H1 (cell line): ENCODE data around the gene KIAA0040. TPM values are rescaled to one million over a fixed set of nuclear protein-coding genes. Genes with fewer than 3 reads are reported as not detected.

ENCODE experiments used
- ATF3 ChIP-seq: IDR thresholded peaks from 2 replicates; pipeline ENCODE4 v1.6.1; 2011; ENCODE audit warnings: low read depth, mild to moderate bottlenecking, low read length; ENCODE audit not compliant: insufficient read depth
- BACH1 ChIP-seq: IDR thresholded peaks from 2 replicates; pipeline ENCODE4 v1.6.1; 2012; ENCODE audit warnings: low read length, improper control_type of control experiment
- CBX8 ChIP-seq: fragments of 300-800, 300-1000 bp; sonication (generic); IDR thresholded peaks from 2 replicates; pipeline ENCODE4 v1.7.1; 2016; ENCODE audit warnings: low read depth, low read length, borderline replicate concordance
- CEBPB ChIP-seq: IDR thresholded peaks from 2 replicates; pipeline ENCODE4 v1.6.1; 2012; ENCODE audit warnings: low read depth, low read length
- CHD2 ChIP-seq: IDR thresholded peaks from 2 replicates; pipeline ENCODE4 v1.6.1; 2012; ENCODE audit warnings: low read length, improper control_type of control experiment
- CTCF ChIP-seq, 3 experiments: IDR thresholded peaks; 1 replicate in 2 of 3; 2 replicates in 1 of 3; pipeline versions ENCODE4 v1.5.1 to v1.6.1; 2011; ENCODE audit warnings: low read length in 3 of 3, mild to moderate bottlenecking in 3 of 3, inconsistent platforms in 2 of 3, low read depth in 1 of 3, moderate library complexity in 1 of 3; ENCODE audit not compliant: insufficient read depth in 1 of 3; ENCODE audit errors: control extremely low read depth in 1 of 3
- EP300 ChIP-seq, 2 experiments: IDR thresholded peaks; 1 replicate in 1 of 2; 2 replicates in 1 of 2; pipeline ENCODE4 v1.6.1; 2011 to 2012; ENCODE audit warnings: low read depth in 2 of 2, low read length in 2 of 2, mild to moderate bottlenecking in 2 of 2, borderline replicate concordance in 1 of 2, inconsistent platforms in 1 of 2, moderate library complexity in 1 of 2
- EZH2 ChIP-seq: fragments of 200-600 bp; sonication (generic); IDR thresholded peaks from 2 replicates; pipeline ENCODE4 v1.7.1; 2012; ENCODE audit warnings: low read depth, mild to moderate bottlenecking, moderate library complexity, low read length, inconsistent platforms; ENCODE audit not compliant: severe bottlenecking
- FOSL1 ChIP-seq: IDR thresholded peaks from 2 replicates; pipeline ENCODE4 v1.6.1; 2011; ENCODE audit warnings: mild to moderate bottlenecking, low read depth, low read length, moderate library complexity; ENCODE audit not compliant: insufficient read depth
- HDAC6 ChIP-seq: IDR thresholded peaks from one replicate; pipeline ENCODE4 v1.7.1; 2012; ENCODE audit warnings: low read depth, mild to moderate bottlenecking, inconsistent platforms, low read length, moderate library complexity
- JUN ChIP-seq: IDR thresholded peaks from 2 replicates; pipeline ENCODE4 v1.6.1; 2011; ENCODE audit warnings: low read depth, mild to moderate bottlenecking, improper control_type of control experiment, low read length
- MAX ChIP-seq: IDR thresholded peaks from 2 replicates; pipeline ENCODE4 v1.6.1; 2012; ENCODE audit warnings: inconsistent platforms
- NRF1 ChIP-seq: IDR thresholded peaks from 2 replicates; pipeline ENCODE4 v1.6.1; 2011; ENCODE audit warnings: mild to moderate bottlenecking, low read depth, low read length, improper control_type of control experiment
- RAD21 ChIP-seq, 2 experiments: IDR thresholded peaks in 1 of 2; conservative IDR thresholded peaks in 1 of 2; 2 replicates each; pipeline ENCODE4 v1.6.1; 2011; ENCODE audit warnings: low read depth in 2 of 2, low read length in 2 of 2, improper control_type of control experiment in 1 of 2, inconsistent platforms in 1 of 2, mild to moderate bottlenecking in 1 of 2, moderate library complexity in 1 of 2
- SAP30 ChIP-seq: fragments of 300-600 bp; sonication (generic); IDR thresholded peaks from 2 replicates; pipeline ENCODE4 v1.7.1; 2012; ENCODE audit warnings: low read length, moderate library complexity, mild to moderate bottlenecking, inconsistent platforms; ENCODE audit not compliant: insufficient read depth, insufficient replicate concordance
- SIX5 ChIP-seq: IDR thresholded peaks from 2 replicates; pipeline ENCODE4 v1.6.1; 2011; ENCODE audit warnings: mild to moderate bottlenecking, low read depth, low read length
- SP1 ChIP-seq: IDR thresholded peaks from 2 replicates; pipeline ENCODE4 v1.6.1; 2011; ENCODE audit warnings: low read depth, low read length
- SUZ12 ChIP-seq: fragments of 200-600 bp; sonication (generic); IDR thresholded peaks from 2 replicates; pipeline ENCODE4 v1.6.1; 2012; ENCODE audit warnings: mild to moderate bottlenecking, inconsistent platforms, low read length, moderate library complexity, mixed read lengths
- TBP ChIP-seq: IDR thresholded peaks from 2 replicates; pipeline ENCODE4 v1.6.1; 2011; ENCODE audit warnings: low read depth, low read length, improper control_type of control experiment
- YY1 ChIP-seq: IDR thresholded peaks from 2 replicates; pipeline ENCODE4 v1.6.1; 2011; ENCODE audit warnings: low read depth, mild to moderate bottlenecking, low read length
- ZNF274 ChIP-seq: IDR thresholded peaks from 2 replicates; pipeline ENCODE4 v1.7.0; 2012; ENCODE audit warnings: low read length, borderline replicate concordance; ENCODE audit errors: extremely low read depth
- polyA plus RNA-seq, 7 experiments: library from polyadenylated mRNA; depleted of rRNA in 3 of 7; stranded (reverse) in 5 of 7; unstranded in 2 of 7; fragments of >200 nt in 5 of 7; fragments of 200-250 nt in 2 of 7; gene quantifications; 1 replicate in 5 of 7; 2 replicates in 1 of 7; 4 replicates in 1 of 7; pipeline versions ENCODE4 v1.2.1 to v1.2.3, GENCODE V29; 2011 to 2013; ENCODE audit warnings: missing spikeins in 2 of 7, mixed read lengths in 2 of 7
- total RNA-seq: library from RNA; stranded (reverse); fragmentation: NEBNext Ultra II Directional; extraction: Animal tissue kit (Norgen Biotek cat#: 25700); gene quantifications from 2 replicates; pipeline ENCODE4 v1.2.1, GENCODE V29; 2021

The KIAA0040 gene
- total and polyA plus RNA-seq, 2 of the 8 experiments (the other 6 are each of a cell fraction or from before 2014, with no cell fraction given), result 11.0 to 14.1 TPM

GRCh38 chr1:175146529-175147213 lies 45.9 kb downstream of the KIAA0040 start (continued):
- no peak for TF ChIP-seq HDAC6
- no peak for TF ChIP-seq ZNF274
- no peak for TF ChIP-seq CBX8
- TF ChIP-seq TBP, result peak; percentile 34; the same call in 1 of the 2 replicates
- no peak for TF ChIP-seq SIX5
- TF ChIP-seq SAP30, result no peak
- peak; percentile 87 to 95 (median 91) for TF ChIP-seq CTCF (IDR thresholded peaks at IDR 0.05; ENCODE audit: control extremely low read depth in 1 of 3, insufficient read depth in 1 of 3, low read depth in 1 of 3, low read length in 3 of 3)
- no peak for TF ChIP-seq CHD2
- TF ChIP-seq MAX, result peak; percentile 32; the same call in 1 of the 2 replicates
- TF ChIP-seq EP300 (IDR thresholded peaks at IDR 0.05; ENCODE audit: borderline replicate concordance in 1 of 2, low read depth in 2 of 2, low read length in 2 of 2), result 0 out of 3 replicates have a peak, but pooled peaks of 1 of the 2 experiments have one; percentile 3
- TF ChIP-seq EZH2, result no peak
- no peak for TF ChIP-seq SP1
- TF ChIP-seq YY1, result no peak
- TF ChIP-seq BACH1, result no peak
- no peak for TF ChIP-seq NRF1
- no peak for TF ChIP-seq JUN
- no peak for TF ChIP-seq ATF3
- TF ChIP-seq RAD21 (IDR thresholded peaks at IDR 0.05 in 1 of 2, conservative IDR thresholded peaks at IDR 0.05 in 1 of 2; ENCODE audit: low read depth in 2 of 2, low read length in 2 of 2), result peak; percentile 45 to 62
- TF ChIP-seq CEBPB, result no peak
- TF ChIP-seq SUZ12, result no peak
- no peak for TF ChIP-seq FOSL1
